HEK293 (cell line): Measurements from ENCODE around the gene TRMT61A.

ENCODE experiments used
- EGR2 ChIP-seq: fragments of 450-650 bp; formaldehyde crosslinking; IDR thresholded peaks from 2 replicates; pipeline ENCODE4 v1.5.1; 2016; ENCODE audit warnings: low read depth, missing biosample characterization, missing genetic modification characterization
- FEZF1 ChIP-seq: fragments of 450-650 bp; formaldehyde crosslinking; IDR thresholded peaks from 2 replicates; pipeline ENCODE4 v1.5.1; 2016; ENCODE audit warnings: missing biosample characterization, missing genetic modification characterization
- IKZF3 ChIP-seq: fragments of 450-650 bp; IDR thresholded peaks from 2 replicates; pipeline ENCODE4 v1.5.0; 2018; ENCODE audit warnings: missing biosample characterization, mild to moderate bottlenecking, missing genetic modification characterization, moderate library complexity
- INSM2 ChIP-seq: fragments of 450-650 bp; formaldehyde crosslinking; IDR thresholded peaks from 2 replicates; pipeline ENCODE4 v1.5.1; 2016; ENCODE audit warnings: missing biosample characterization, missing genetic modification characterization
- KLF16 ChIP-seq: fragments of 450-650 bp; formaldehyde crosslinking; IDR thresholded peaks from 2 replicates; pipeline ENCODE4 v1.5.1; 2017; ENCODE audit warnings: missing biosample characterization, missing genetic modification characterization
- PRDM1 ChIP-seq: fragments of 450-650 bp; formaldehyde crosslinking; IDR thresholded peaks from 2 replicates; pipeline ENCODE4; 2016; ENCODE audit warnings: missing biosample characterization, missing genetic modification characterization
- SETDB1 ChIP-seq: IDR thresholded peaks from one replicate; pipeline ENCODE4 v1.6.1; 2017; ENCODE audit warnings: mild to moderate bottlenecking, low read length, moderate library complexity, mixed read lengths; ENCODE audit not compliant: insufficient read length
- SP2 ChIP-seq: fragments of 450-650 bp; formaldehyde crosslinking; IDR thresholded peaks from 2 replicates; pipeline ENCODE4 v1.5.1; 2016; ENCODE audit warnings: missing biosample characterization, missing genetic modification characterization
- TSHZ1 ChIP-seq: fragments of 450-650 bp; formaldehyde crosslinking; IDR thresholded peaks from 2 replicates; pipeline ENCODE4 v1.5.1; 2016; ENCODE audit warnings: missing biosample characterization, missing genetic modification characterization, borderline replicate concordance
- ZBTB10 ChIP-seq: fragments of 450-650 bp; formaldehyde crosslinking; IDR thresholded peaks from 2 replicates; pipeline ENCODE4 v1.5.1; 2016; ENCODE audit warnings: missing biosample characterization, missing genetic modification characterization
- ZBTB20 ChIP-seq: fragments of 450-650 bp; formaldehyde crosslinking; IDR thresholded peaks from 2 replicates; pipeline ENCODE4 v1.5.1; 2016; ENCODE audit warnings: missing biosample characterization, missing genetic modification characterization
- ZFHX2 ChIP-seq: fragments of 450-650 bp; formaldehyde crosslinking; conservative IDR thresholded peaks from 2 replicates; pipeline ENCODE4 v1.5.1; 2016; ENCODE audit warnings: missing biosample characterization, missing genetic modification characterization
- ZFP37 ChIP-seq: fragments of 450-650 bp; formaldehyde crosslinking; IDR thresholded peaks from 2 replicates; pipeline ENCODE4 v1.5.1; 2016; ENCODE audit warnings: missing biosample characterization, missing genetic modification characterization
- ZIC2 ChIP-seq: fragments of 450-650 bp; formaldehyde crosslinking; IDR thresholded peaks from 2 replicates; pipeline ENCODE4 v1.5.1; 2016; ENCODE audit warnings: missing biosample characterization, missing genetic modification characterization
- ZNF138 ChIP-seq: fragments of 450-650 bp; formaldehyde crosslinking; IDR thresholded peaks from 2 replicates; pipeline ENCODE4 v1.5.1; 2016; ENCODE audit warnings: missing biosample characterization, missing genetic modification characterization, borderline replicate concordance
- ZNF146 ChIP-seq: fragments of 450-650 bp; formaldehyde crosslinking; IDR thresholded peaks from 2 replicates; pipeline ENCODE4 v1.5.1; 2016; ENCODE audit warnings: missing biosample characterization, missing genetic modification characterization
- ZNF280C ChIP-seq: fragments of 450-650 bp; formaldehyde crosslinking; IDR thresholded peaks from 2 replicates; pipeline ENCODE4 v1.5.1; 2016; ENCODE audit warnings: missing biosample characterization, missing genetic modification characterization
- ZNF311 ChIP-seq: fragments of 450-650 bp; formaldehyde crosslinking; IDR thresholded peaks from 2 replicates; pipeline ENCODE4 v1.5.1; 2017; ENCODE audit warnings: missing biosample characterization, missing genetic modification characterization, borderline replicate concordance
- ZNF37A ChIP-seq: fragments of 450-650 bp; IDR thresholded peaks from 2 replicates; pipeline ENCODE4 v1.5.1; 2018; ENCODE audit warnings: missing biosample characterization, missing genetic modification characterization
- ZNF48 ChIP-seq: fragments of 450-650 bp; formaldehyde crosslinking; IDR thresholded peaks from 2 replicates; pipeline ENCODE4 v1.5.1; 2016; ENCODE audit warnings: missing biosample characterization, missing genetic modification characterization
- ZNF510 ChIP-seq: fragments of 450-650 bp; formaldehyde crosslinking; IDR thresholded peaks from 2 replicates; pipeline ENCODE4 v1.5.1; 2018; ENCODE audit warnings: mild to moderate bottlenecking, missing genetic modification characterization, missing biosample characterization; ENCODE audit not compliant: insufficient replicate concordance
- ZNF544 ChIP-seq: fragments of 450-650 bp; formaldehyde crosslinking; IDR thresholded peaks from 2 replicates; pipeline ENCODE4 v1.5.0; 2017; ENCODE audit warnings: missing biosample characterization, missing genetic modification characterization
- ZNF585B ChIP-seq: fragments of 450-650 bp; formaldehyde crosslinking; IDR thresholded peaks from 2 replicates; pipeline ENCODE4 v1.5.1; 2016; ENCODE audit warnings: missing biosample characterization, missing genetic modification characterization
- ZNF629 ChIP-seq: fragments of 450-650 bp; formaldehyde crosslinking; IDR thresholded peaks from 2 replicates; pipeline ENCODE4 v1.5.1; 2017; ENCODE audit warnings: missing biosample characterization, missing genetic modification characterization
- ZNF76 ChIP-seq: fragments of 450-650 bp; formaldehyde crosslinking; IDR thresholded peaks from 2 replicates; pipeline ENCODE4; 2016; ENCODE audit warnings: low read depth, missing biosample characterization, missing genetic modification characterization, borderline replicate concordance
- ZNF785 ChIP-seq: fragments of 450-650 bp; formaldehyde crosslinking; IDR thresholded peaks from 2 replicates; pipeline ENCODE4 v1.5.1; 2016; ENCODE audit warnings: missing biosample characterization, missing genetic modification characterization
- ZNF792 ChIP-seq: fragments of 450-650 bp; formaldehyde crosslinking; IDR thresholded peaks from 2 replicates; pipeline ENCODE4 v1.5.1; 2016; ENCODE audit warnings: missing biosample characterization, missing genetic modification characterization
- TF ChIP-seq, protein P1 (sequence below): fragments of 450-650 bp; formaldehyde crosslinking; IDR thresholded peaks from 2 replicates; pipeline ENCODE4 v1.5.1; 2017; ENCODE audit warnings: missing biosample characterization, missing genetic modification characterization
- TF ChIP-seq, protein P2 (sequence below): fragments of 450-650 bp; formaldehyde crosslinking; IDR thresholded peaks from 2 replicates; pipeline ENCODE4 v1.5.1; 2017; ENCODE audit warnings: missing biosample characterization, mild to moderate bottlenecking, missing genetic modification characterization, moderate library complexity

The TRMT61A gene

DNA sequence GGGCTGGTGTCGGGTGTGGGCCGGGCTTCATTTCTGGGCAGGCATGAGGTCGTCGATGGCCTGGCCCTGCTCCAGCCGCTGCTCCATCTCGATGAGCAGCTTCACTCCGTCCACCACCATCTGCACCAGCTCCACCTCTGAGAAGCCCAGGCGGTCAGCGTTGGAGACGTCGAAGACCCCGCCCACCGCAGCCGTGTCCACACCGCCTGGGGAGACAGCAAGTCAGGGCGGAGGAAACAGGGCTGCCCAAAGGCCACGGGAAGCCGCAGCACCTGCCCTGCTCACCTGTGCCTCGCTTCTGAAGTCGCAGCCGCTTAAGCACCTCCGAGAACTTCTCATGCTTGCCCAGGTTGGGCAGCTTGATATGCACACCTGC is 9.2 kb upstream of the TRMT61A start (continued):
- TF ChIP-seq, protein P1, sequence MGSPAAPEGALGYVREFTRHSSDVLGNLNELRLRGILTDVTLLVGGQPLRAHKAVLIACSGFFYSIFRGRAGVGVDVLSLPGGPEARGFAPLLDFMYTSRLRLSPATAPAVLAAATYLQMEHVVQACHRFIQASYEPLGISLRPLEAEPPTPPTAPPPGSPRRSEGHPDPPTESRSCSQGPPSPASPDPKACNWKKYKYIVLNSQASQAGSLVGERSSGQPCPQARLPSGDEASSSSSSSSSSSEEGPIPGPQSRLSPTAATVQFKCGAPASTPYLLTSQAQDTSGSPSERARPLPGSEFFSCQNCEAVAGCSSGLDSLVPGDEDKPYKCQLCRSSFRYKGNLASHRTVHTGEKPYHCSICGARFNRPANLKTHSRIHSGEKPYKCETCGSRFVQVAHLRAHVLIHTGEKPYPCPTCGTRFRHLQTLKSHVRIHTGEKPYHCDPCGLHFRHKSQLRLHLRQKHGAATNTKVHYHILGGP (tag by site-specific recombination): no peak
- TF ChIP-seq ZNF311 (tag by site-specific recombination) (no peak), ZFP37 (no peak), ZBTB10 (tag by site-specific recombination) (no peak; the same call in 1 of the 2 replicates), ZNF76 (no peak), SP2 (tag by site-specific recombination) (no peak), ZBTB20 (no peak), PRDM1 (tag by site-specific recombination) (no peak), ZNF585B (tag by site-specific recombination) (no peak), ZNF138 (tag by site-specific recombination) (no peak), ZNF146 (no peak), TSHZ1 (tag by site-specific recombination) (peak; percentile 29; the same call in 1 of the 2 replicates), ZNF48 (tag by site-specific recombination) (no peak), ZNF785 (tag by site-specific recombination) (no peak), EGR2 (tag by site-specific recombination) (no peak), ZFHX2 (no peak), ZNF629 (tag by site-specific recombination) (peak; percentile 6; the same call in 1 of the 2 replicates), SETDB1 (no peak), ZNF510 (tag by site-specific recombination) (no peak), ZNF544 (tag by site-specific recombination) (no peak), INSM2 (tag by site-specific recombination) (no peak), ZIC2 (tag by site-specific recombination) (no peak), KLF16 (tag by site-specific recombination) (no peak), ZNF280C (tag by site-specific recombination) (no peak), IKZF3 (tag by site-specific recombination) (no peak), ZNF37A (tag by site-specific recombination) (no peak), FEZF1 (tag by site-specific recombination) (no peak), ZNF792 (tag by site-specific recombination) (no peak)
- TF ChIP-seq, protein P2, sequence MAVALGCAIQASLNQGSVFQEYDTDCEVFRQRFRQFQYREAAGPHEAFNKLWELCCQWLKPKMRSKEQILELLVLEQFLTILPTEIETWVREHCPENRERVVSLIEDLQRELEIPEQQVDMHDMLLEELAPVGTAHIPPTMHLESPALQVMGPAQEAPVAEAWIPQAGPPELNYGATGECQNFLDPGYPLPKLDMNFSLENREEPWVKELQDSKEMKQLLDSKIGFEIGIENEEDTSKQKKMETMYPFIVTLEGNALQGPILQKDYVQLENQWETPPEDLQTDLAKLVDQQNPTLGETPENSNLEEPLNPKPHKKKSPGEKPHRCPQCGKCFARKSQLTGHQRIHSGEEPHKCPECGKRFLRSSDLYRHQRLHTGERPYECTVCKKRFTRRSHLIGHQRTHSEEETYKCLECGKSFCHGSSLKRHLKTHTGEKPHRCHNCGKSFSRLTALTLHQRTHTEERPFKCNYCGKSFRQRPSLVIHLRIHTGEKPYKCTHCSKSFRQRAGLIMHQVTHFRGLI (tag by site-specific recombination): no peak
